HG02678 (cell line): Measurements from ENCODE around the gene MRGPRD.
"Not testable (repeated sequence)": the region's sequence is repeated elsewhere in the genome, so short reads cannot be mapped to it uniquely, and the experiment has no call there.

ENCODE experiments used
- ATAC-seq: cut with Tn5 transposase; IDR thresholded peaks from one replicate; pipeline ENCODE4 v1.9.1; 2021; ENCODE audit warnings: mild to moderate bottlenecking, moderate library complexity; ENCODE audit not compliant: unreplicated experiment

MRGPRD gene

DNA sequence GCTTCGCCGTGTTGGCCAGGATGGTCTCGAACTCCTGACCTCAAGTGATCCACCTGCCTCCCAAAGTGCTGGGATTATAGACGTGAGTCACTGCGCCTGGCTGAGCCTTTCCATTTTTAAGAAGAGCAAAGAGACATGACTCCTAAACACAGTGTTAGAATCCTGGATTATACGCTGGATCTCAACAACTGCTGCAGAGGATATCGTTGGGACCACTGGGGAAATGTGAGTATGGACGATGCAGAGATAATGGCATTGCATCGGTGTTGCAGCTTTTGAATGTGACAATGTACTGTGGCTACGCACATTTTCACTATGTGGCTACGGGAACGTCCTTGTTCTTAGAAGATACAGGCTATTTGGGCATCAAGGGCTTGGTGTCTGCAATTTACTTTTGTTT is 26.0 kb upstream of the MRGPRD start:
- ATAC-seq, result no peak

DNA sequence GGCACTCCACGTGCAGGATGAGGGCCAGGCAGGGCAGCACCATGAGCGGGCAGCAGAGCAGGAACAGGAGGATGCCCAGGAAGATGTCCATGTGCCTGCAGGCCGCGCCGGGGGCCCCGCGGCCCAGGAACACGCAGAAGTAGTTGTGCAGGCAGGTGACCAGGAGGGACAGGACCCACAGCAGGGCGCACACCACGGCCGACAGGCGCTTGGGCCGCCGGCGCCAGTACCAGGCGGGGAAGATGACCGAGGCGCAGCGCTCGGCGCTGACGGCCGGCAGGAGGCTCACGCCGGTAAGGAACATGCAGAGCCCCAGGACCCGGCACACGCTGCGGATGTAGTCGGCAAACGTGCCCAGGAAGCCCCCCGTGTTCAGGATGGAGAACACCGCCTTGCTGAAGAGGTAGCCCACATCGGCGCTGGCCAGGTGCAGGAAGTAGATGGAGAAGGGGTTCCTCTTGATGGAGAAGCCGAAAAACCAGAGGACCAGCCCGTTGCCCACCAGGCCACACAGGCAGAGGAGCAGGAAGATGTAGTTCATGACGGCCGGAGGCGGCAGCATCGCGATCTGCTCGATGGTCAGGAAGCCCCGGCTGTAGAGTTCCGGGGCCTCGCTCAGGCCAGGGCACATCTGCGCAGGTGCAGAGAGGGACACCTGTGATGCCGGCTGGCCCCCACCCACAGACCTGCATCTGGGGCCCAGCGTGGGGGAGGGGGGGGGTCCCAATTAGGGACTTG is 25.0 kb upstream of the MRGPRD start:
- no peak for ATAC-seq

DNA sequence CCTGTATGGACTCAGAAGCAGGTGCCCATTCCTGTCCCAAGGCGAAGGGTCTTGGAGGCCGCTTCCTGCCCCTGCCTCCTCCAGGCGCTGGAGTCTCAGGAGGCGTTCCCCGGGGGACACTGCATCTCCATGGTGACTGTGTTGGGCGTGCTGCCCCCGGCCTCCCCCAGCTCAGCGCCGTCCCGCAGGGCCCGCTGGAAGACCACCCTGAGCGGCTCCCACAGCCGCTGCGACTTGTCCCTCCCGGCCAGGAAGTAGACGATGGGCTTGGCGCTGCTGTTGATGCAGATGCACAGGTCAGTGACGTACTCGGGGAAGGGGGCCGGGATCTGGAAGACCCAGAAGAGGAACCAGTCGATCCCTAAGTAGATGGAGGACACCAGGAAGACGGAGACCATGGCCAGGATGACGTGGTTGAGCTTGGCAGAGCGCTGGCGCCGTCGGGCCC is 24.4 kb upstream of the MRGPRD start:
- ATAC-seq, result no peak

DNA sequence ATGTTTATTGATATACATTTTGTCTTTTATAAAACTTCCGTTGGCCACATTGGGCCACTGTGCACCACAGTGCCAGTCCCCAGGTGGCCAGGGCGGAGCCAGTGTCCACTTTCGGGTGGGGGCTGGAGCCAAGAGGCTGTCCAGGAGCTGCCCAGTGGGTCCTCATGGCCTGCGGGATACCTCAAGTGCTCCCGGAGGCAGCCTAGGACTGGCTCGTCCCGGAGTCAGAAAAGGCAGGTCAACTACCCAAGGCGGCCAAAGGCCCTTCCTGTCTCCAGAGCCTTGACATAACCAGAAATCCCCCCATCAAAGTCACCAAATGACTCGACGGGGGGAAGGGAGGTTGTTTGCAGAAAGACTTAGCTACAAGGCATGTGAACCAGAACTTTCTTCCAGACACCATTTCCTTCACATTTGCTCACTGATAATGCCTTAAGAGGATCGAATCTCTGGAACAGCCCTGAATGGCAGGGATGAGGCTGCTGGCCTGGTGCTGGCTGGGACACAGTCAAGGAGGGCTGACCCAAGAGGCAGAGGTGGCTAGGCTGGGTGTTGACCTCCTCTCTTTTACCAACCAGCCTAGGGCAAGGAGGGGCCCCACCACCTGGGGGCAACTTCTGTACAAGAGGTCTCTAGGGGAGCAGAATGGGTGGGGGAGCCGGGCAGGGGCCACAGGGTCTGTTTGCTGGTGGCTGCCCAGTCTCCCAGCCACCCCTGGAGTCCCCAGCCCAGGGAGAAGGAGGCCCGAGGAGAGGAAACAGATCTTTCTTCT is 23.8 kb upstream of the MRGPRD start:
- ATAC-seq, result no peak

DNA sequence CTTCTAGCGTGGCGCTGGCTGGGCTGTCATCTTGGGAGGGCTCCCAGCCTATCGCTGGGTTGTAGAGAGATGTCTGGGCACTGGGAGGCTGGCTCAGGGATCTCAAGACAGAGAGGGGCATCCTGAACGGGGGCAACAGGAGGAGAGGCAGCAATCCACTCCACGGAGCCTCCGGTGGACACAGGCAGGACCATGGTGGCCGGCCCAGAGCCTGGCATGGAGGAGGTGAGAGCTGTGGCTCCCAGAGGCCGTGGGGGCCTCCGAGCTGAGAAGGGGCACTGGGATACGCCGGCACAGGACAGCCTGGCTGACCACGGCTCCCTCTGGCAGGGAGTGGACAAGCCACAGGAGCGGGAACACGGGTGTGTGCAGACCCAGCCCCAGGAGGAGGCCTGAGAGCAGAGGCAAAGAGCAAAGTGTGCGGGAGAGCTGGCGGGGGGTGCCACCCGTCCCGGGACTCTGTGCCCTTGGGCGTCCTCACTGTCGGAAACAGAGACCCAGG is 23.1 kb upstream of the MRGPRD start:
- no peak for ATAC-seq

DNA sequence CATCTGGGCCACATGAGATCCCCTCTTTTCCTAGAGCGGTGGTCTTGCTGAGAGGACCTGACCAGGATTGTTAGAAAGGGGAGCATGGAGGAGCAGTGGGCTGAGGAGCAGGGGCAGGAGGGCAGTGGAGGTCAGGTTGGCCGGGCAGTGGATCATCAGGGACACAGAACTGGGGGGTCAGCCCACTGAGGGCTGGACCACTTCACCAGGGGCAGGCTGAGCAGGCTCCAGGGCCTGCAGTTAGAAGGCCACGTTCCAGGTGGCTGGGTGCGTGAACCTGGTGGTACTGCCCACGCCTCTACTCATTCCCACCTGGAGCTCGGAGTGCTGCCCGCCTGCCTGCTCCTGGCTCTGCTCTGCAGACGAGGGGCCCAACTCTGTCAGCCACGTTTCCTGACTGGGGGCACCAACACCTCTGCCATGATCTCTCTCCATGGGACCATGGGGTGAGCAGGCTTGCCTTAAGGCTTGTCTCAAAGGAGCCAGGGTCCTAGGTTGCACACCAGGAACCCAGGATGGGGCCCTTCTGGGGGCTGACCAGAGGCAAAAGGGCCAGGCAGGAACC is 22.6 kb upstream of the MRGPRD start:
- no peak for ATAC-seq

DNA sequence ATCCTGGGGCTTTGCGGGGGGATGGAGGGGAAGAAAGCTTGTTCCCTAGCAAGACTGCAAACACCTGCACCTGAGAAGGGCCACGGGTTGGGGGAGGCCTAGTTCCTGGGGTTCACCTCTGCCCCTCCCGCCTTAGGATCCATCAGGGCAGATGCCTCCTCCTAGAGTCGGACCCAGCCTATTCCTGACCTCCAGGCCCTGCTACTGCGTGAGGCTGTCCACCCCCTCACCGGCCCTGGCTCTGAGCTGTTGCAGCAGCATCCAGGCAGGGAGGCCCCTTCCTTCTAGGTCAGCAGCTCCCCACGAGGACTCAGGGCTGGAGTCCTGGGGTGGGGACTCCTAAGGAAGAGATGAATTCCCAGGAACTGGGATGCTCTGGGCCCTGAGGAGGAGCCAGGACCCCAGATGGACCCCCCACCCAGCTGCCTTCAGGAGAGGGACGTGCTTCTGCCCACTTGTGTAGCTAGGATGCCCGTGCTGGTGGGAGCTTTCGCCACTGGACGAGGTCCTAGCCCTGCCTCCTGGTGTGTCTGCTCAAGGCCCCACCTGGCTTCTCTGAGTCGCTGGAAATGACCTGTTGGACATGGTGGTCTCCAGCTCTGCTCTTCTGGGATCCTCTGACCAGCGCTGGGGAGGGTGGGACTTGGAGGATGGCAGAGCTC is 21.9 kb upstream of the MRGPRD start:
- no peak for ATAC-seq

DNA sequence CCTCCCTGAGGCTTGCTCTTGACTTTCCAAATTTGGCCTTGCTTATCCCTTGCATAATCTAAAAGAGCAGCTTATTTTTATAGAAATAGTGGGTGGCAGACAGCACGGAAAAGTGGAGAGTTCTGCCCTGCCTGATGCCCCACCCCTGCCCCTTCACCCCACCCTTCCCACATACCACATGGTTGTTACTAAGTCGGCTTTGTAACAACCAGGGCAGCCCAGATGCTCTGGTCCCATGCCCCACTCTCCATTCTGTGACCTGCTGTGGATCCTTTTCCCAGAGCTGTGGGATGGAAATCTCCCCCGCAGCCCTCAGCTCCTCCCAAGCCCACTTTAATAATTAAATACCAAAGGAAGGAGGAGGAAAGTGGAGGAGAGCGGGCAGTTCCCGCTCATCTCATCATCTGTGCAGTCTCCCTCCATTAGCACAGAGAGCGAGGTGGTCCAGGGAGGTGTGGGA is 21.4 kb upstream of the MRGPRD start:
- ATAC-seq, result no peak

DNA sequence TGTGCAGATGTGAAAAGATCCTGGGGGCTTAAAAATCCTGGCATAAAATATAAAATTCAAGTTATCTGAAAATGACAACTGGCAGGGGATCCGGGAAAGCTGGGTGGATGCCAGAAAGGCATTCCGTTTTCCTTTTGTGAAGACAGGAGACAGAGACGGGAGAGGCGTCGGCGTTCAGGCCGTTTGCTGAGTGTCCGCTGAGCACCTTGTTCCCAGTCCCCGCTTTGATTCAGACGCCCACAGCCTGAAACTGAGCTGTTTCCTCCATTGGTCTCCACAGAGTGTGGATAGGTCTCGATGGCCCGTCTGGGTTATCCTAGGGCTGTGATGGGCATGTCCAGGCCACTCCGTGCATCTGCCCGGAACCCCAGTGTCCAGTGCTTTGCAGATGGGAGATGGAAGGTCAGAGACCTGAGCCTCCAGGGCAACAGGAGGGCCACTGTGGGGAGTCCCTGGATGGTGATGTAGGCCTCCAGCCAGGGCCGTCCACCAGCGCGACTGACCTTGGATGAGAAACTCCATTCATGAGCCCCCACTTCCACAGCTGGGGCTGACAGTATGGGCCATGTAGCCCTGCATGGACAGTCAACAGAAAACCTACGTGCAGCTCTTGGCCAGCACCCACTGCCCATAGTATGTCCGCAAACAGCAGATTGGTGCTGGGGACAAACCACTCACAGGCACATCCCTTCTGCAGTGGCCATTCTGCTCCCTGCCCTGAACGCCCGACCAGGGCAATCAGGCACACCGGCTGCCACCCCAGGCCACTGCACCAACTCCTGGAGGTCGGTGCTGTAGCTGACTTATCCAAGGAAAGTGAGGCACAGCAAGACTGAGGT is 20.7 kb upstream of the MRGPRD start:
- no peak for ATAC-seq

DNA sequence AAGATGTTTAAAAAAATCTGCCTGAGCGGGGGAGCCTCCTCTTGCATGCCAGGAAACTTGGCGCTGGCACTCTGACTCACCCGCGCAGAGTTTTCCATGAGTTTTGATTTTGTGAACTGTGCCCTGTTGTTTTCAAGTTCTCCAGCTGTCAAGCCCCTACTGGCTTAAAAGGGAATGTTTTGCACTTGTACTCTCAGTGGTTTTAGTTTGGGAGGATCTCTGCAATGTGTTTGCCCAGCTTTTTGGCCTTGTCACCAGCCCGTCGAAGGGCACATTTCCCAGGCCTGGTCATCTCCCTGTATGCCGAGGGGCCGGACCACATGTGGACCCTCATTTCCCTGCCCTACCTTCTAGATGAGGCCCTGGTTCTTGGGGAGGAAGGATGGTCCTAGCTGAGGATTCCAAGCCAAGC is 20.1 kb upstream of the MRGPRD start:
- no peak for ATAC-seq

DNA sequence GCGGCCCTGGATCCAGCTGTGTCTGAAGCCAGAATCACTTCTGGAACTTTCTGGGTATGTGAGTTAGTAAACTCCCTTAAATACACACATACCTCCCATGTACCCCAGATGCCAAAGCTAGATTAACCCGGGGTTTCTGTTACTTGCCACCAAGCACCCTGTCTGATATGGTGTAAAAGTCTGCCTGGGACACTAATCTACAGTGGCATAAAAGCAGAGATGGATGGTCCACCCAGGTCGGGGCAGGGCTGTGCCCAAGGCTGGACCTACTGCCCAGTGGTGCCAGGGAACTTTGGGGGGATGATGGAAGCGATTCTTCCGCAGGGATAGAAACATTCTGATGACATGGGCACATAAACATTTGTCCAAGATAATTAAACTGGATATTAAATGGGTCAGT is 19.6 kb upstream of the MRGPRD start:
- ATAC-seq, result no peak

DNA sequence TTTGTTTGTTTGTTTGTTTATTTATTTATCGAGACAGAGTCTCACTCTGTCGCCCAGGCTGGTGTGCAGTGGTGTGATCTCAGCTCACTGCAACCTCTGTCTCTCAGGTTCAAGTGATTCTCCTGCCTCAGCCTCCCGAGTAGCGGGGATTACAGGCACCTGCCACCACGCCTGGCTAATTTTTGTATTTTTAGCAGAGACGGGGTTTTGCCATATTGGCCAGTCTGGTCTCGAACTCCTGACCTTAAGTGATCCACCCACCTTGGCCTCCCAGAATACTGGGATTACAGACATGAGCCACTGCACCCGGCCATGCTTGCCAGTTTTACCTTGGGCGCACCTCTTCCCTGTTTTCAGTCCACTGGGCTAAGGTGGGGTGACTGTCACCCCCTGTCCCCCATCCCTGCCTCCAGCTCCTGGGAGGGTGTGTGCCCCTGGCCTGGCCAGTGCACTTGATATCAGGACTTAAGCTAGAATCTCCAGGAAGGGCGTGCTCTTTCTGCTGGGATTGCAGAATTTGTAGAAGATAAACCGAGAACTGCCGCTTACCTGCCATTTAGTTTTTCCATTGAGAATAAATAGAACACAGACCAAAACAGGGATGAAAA is 19.1 kb upstream of the MRGPRD start:
- ATAC-seq, result not testable (repeated sequence)

DNA sequence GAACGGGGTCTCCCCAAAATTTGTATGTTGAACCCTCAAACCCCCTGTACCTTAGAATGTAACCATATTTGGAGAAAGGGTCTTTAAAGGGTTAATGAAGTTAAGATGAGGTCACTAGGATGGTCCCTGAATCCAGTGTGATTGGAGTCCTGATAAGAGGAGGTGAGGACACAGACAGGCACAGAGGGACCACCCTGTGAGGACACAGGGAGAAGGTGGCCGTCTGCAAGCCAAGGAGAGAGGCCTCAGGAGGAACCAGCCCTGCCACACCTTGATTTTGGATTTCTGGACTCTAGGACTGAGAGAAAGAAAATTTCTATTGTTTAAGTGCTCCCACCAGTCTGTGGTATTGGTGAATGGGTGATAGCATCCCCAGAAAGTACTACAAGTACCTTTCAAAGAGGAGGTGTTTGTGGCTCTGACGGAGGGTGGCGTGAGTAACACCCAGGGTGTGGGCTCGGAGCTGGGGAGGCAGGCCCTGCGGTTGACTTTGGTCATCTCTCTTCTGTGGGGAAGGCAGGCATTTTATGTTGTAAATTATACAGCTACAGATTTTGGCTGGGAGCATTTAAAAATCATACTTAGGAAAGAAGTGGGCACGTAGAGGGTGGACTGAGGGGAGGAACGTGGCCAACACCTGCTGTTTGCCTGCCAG is 18.4 kb upstream of the MRGPRD start:
- no peak for ATAC-seq

DNA sequence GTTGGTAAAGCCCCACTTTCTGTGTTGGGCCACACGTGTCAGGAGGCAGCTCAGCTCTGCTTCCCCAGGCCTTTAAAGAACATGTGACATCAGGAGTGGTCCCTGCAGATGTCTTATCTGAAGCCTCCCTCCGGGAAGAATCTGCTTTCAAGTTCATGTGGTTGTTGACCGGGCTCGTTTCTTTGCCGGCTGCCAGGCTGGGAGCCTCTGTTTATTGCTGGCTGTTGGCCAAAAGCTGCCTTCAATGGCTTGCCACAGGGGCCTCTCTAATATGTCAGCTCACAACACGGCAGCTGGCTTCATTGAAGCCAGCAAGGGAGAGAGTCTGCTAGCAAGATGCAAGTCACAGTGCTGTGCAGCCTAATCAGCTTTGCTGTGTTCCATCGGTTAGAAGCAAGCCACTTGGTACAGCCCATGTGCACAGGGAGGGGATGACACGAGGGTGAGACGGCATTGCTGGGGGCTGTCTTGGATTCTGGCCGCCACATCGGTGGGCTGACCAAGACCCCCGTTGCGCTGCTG is 17.7 kb upstream of the MRGPRD start:
- ATAC-seq, result no peak

DNA sequence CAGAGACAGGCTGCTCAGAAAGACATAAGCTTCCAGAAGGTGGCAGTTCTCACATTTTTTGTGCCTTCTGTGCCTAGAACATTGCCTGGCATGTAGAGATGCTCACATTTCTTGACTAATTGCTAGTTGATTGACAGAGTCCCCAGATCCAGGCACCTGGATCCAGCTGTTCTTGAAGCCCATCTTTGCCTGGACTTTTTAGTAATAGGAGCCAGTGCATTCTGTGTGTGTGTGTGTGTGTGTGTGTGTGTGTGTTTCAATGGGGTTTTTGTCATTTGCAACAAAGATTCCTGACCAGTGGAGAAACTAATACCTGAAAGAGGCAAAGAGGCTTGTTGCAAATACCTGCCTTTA is 17.2 kb upstream of the MRGPRD start:
- no peak for ATAC-seq

DNA sequence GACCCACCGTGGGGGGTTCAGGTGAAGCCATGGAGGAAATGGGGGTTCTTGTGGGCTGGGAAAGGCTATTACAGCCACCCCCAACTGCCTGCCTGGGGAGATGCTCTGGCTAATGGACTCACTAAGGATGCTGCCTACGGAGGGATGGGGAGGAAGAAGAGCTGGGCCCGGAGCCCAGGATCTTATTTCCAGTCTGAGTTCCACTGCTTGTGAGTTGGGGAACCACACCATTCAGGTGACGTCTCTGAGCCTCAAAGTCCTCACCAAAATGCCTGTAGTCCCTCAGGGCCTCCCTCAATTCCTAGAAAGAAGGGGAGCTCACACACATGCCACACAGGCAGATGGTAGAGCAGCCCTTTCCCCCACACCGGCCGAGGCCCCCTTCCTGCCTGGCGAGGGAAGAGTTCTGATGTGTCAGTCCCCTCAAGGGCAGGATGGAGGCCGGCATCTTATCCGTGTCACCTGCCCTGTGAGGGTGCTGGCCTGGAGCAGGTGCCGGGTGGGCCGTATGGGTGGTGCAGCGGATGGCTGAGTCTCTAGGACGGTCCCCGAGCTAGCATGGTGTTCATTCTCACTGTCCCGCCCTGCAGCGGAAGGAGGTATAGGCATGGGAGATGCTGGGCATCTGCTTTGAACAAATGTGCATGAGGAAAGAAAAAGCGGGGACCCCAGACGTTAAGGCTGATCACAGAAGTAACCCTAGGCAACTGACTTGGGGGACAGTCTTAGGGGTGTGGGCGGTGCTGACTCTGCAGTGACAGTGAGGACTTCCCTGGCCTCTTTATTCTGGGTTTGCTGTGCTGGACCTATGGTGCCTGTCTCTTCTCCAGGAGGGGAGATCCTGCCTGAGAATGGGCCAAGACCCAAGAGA is 16.6 kb upstream of the MRGPRD start:
- ATAC-seq, result no peak

DNA sequence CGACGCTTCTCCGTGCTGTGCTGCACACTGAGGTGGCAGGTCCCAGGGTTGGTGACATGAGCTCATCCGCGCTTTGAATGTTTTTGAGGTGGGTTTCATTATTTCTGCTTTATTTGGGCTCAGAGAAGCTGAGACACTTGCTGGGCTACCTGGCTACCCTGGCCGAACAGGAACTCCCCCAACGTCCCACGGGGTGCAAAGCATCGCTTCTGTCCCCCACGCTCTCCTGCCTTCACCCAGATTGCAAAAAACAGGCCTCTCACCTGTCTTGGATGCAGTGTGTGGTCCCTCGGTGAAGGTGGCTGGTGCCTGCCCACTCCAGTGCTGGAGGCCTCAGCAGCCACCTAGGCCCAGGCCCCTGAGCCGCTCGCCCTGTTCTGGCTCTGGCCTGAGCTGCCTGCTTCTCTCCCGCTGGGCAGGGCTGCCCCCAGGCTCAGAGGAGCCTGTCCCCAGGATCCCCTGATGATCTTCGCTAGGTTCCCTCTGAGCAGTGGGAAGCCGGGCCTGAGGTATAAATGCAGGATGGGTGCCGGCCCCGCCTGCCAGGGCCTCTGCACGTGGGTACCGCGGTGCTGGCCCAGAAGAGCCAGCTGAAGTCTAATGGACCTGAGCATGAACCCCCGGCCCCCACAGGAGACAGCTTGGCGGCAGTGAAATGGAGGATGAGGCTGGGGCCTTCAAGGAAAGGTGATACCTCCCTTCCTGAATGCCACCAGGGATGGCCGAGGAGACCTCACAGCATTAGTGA is 15.8 kb upstream of the MRGPRD start:
- no peak for ATAC-seq

DNA sequence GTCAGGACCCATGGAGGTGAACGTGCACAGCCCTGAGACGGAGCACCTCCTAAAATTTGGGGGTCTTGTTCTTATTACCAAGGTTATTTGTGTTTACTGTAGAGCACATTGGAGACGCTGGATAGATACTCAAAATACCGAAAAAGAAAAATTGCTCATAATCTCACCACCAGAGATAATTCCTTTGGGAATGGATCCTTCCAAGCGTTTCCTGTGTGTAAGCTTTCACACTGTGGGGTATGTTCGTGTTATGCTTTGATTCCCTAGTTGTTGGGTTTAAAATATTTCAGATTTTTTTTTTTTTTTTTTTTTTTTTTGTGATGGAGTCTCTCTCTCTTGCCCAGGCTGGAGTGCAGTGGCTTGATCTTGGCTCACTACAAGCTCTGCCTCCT is 14.1 kb upstream of the MRGPRD start:
- ATAC-seq, result no peak
